NCI-H2029 (cell line): ENCODE data around the gene POU2F1.

Source experiments
- DNase-seq: peaks from one replicate; lab custom pipeline; 2025; lab: John Stamatoyannopoulos, UW

The POU2F1 gene

GRCh38 chr1:167467126-167467710 lies 246.5 kb downstream of the POU2F1 start:
- DNase-seq: no peak

GRCh38 chr1:167467752-167468151 lies 247.1 kb downstream of the POU2F1 start:
- no peak for DNase-seq

GRCh38 chr1:167469280-167469965 lies 248.7 kb downstream of the POU2F1 start:
- no peak for DNase-seq

GRCh38 chr1:167471568-167471967 lies 250.9 kb downstream of the POU2F1 start:
- DNase-seq: no peak

GRCh38 chr1:167472752-167473521 lies 252.3 kb downstream of the POU2F1 start:
- DNase-seq: no peak

- DNase-seq: no peak
Observed at GRCh38 chr1:167473761-167474160, 253.1 kb downstream of the POU2F1 start.

GRCh38 chr1:167474191-167474641 lies 253.5 kb downstream of the POU2F1 start:
- DNase-seq: no peak

- no peak for DNase-seq
Observed at GRCh38 chr1:167476061-167476460, 255.4 kb downstream of the POU2F1 start.
